ENCODE data around the gene ARID3B.
"Not testable (repeated sequence)": the region's sequence is repeated elsewhere in the genome, so short reads cannot be mapped to it uniquely, and the experiment has no call there.

ARID3B gene, protein sequence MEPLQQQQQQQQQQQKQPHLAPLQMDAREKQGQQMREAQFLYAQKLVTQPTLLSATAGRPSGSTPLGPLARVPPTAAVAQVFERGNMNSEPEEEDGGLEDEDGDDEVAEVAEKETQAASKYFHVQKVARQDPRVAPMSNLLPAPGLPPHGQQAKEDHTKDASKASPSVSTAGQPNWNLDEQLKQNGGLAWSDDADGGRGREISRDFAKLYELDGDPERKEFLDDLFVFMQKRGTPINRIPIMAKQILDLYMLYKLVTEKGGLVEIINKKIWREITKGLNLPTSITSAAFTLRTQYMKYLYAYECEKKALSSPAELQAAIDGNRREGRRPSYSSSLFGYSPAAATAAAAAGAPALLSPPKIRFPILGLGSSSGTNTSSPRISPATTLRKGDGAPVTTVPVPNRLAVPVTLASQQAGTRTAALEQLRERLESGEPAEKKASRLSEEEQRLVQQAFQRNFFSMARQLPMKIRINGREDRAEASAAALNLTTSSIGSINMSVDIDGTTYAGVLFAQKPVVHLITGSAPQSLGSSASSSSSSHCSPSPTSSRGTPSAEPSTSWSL

DNA sequence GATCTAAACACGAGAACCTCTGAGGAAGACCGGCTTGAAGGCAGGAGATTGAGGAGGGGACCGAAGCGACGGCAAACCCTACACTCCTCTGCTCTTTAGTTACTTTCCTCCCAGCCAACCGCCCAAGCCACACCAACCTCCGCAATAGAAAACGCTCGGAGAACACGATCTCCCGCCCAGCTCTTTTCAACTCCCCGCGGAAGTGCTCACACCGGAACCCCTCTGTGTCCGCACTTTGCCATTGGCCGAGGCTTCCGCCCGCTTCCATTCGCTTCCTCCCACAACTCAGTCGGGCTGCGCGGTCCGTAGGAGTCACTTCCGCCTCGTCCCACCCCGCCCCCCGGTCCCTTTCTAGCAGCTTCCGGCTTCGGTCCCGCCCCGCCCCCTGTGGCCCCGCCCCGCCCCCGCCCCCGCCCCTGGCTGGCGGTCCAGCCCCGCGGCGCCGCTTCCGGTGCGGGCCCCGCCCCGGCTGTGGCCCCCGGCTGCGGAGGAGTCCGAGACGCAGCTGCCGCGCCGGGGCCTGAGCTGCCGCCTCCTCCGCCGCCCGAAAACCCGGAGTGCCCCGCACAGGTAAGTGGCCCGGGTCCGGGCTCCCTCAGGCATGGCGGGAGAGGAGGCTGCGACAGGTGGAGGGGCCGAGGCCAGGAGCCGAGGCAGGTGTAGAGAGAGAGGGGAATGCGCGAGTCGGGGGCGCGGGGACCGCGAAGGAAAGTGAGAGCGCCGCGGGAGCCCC is at the start of gene ARID3B:
TSS of gene ARID3B (plus strand) at position 460 of the 733 bp plus-strand sequence. CDS start 2,717 bp downstream, outside the sequence.
- peak; percentile 92 to 95 for DNase-seq

DNA sequence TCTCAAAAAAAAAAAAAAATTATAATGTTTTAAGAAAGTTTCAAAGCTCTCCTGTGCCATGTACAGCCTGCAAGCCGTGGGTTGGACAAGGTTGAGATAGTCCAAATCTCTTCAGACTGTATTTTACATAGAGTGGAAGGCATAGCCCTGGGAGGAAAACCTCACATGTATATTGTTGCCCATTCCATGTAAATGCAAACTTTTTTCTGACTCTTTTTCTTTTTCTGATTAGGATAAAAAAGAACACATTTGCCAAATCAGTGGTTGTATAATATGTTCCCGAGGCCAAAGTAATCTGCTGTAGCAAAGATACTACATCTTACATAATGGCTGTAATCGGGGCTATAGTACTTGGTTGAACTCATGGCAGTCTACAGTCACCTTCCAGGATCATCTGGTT is 44.4 kb upstream of the ARID3B start:
- DNase-seq, result no peak

DNA sequence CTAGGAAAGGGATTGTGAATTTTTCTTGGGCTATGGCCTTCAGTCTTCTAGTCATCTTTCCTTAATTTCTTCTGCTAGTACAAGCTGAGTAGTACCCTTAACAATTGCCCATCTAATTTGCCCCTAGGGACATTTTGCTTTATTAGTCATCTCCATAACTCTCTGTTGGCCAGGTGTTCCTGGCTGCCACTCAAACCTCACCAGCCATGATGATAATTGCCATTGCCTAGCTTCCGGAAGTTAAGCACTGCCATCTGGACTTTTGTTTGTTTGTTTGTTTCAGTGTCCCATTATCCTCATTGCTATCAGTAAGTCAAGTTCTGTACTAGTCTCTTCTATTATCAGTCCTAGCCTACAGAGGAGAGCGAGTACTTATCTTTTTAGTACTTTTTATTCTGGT is 43.4 kb upstream of the ARID3B start:
- DNase-seq, result no peak

DNA sequence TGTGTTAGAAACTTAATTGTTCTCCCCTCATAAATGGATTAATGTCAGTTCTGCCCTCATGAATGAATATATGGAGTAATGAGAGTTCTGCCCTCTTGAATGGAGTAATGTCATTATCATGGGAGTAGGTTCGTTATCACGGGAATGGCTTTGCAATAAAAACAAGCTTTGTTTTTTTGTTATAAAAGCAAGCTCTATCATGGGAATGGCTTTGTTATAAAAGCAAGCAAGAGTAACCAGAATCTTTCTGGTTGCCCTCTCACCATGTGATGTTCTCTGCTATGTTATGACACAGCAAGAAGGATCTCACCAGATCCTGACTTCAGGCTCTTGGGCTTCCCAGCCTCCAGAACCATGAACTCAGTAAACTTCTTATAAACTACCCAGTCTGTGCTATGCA is 41.7 kb upstream of the ARID3B start:
- DNase-seq, result no peak

DNA sequence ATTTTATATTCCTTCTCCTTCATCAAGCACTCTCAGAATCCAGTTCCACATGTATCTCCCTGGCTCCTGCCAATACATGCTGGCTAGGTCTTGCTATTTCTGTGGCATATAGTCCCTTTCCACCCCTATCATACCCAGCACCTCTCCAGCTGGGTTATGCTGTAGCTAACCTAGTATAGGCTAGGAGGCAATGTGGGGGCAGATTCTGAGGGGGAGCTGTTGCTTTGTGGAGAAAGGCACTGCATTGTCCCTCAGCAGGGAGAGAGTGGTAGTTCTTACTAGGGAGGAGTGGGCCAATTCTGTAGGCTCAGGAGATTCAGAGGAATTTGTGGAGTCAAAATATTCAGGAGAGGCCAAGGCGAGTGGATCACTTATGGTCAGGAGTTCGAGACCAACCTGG is 40.6 kb upstream of the ARID3B start:
- DNase-seq, result no peak

DNA sequence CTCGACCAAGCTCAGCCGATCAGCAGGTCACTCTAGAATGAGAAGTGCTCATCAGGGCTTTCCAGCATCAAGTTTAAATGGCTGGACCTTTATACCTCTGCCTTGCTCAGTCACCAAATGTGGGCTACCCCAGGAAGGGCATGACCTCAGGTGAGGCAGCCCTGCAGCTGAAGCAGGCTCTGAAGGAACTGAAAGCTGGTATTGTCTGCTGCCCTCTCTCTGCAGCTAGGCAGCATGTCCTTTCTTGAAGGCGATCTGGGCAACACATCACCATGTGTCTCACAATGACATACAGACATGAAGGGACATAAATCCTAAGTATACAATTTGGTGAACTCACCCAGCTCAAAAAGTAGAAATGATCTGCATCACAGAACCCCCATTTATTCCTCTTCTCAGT is 38.7 kb upstream of the ARID3B start:
- no peak for DNase-seq

DNA sequence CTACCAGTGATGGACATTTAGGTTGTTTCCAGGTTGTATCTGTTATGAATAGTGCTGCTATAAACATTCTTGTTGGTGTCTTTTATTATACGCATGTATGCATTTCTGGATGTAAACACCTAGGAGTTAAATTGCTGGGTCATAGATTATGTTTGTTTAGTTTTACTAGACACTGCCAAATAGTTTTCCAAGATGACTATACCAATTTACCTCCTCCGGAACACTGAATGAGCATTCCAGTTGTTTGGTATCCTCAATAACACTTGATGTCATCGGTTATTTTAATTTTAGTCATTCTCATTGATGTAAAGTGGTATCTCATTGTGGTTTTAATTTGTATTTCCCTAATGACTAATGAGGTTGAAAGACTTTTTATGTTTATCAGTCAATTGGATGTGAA is 36.6 kb upstream of the ARID3B start:
- no peak for DNase-seq

DNA sequence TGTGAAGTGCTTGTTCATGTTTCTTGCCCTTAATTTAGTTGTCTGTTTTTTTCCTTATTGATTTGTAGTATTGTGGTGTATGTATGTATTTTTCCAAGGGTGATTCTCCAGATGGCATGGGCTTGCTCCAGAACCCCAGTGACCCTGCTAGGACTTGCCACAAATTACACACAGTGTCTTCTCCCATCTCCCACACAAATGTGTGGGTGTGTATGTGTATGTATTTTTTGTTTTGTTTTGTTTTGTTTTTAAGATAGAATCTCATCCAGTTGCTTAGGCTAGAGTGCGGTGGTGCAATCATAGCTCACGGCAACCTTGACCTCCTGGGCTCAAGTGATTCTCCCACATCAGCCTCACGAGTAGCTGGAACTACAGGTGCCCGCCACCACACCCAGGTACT is 36.2 kb upstream of the ARID3B start:
- no peak for DNase-seq

DNA sequence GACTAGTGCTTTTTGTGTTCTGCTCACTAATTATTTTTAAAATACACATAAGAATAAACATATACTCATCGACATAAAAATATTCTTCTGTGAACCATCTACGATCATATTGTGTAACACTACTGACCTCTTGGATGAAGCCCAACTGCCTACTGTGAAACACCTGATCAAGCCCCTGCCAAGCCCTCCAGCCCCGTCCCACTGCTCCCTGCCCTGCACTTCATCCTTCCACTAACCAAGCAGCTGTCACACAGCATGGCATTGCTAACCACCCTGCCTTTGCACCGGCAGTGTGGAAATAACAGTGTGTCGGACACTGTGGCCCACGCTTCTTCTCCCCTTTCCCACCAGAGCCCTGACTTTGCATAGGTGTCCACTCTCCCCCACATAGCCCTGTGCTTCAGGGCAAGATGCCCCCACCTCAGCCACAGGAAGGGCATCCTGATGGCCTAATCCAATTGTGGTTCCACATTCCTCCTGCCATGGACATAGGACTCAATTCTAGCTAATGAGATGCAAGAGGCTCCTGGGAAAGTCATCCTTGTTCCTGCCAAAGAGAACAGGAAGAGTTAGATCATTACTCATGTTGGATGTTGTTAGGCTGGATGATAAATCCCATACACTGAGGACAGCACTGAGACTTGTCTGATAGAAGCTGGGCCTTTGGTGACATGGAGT is 35.0 kb upstream of the ARID3B start:
- no peak for DNase-seq

DNA sequence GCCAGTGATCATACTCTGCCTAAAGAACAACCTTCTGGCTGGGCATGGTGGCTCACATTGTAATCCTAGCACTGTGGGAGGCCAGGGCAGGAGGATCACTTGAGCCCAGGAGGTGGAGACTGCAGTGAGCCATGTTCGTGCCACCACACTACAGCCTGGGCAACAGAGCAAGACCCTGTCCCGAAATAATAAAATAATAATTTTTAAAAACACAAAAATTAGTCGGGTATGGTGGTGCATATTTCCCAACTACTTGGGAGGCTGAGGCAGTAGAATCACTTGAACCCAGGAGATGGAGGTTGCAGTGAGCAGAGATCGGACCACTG is 34.5 kb upstream of the ARID3B start:
- DNase-seq, result no peak

DNA sequence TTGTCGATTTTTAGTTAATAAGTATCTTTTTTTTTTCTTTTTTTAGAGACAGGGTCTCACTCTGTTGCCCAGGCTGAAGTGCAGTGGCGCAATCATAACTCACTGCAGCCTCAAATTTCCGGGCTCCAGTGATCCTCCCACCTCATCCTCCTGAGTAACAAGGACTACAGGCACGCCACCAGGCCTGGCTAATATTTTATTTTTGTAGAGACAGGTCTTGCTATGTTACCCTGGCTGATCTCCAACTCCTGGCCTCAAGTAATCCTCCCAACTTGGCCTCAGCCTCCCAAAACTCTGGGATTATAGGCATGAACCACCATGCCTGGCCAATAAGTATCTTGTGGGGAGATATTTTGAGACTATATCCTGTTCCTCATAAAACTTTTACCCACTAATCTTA is 29.4 kb upstream of the ARID3B start:
- DNase-seq, result no peak

DNA sequence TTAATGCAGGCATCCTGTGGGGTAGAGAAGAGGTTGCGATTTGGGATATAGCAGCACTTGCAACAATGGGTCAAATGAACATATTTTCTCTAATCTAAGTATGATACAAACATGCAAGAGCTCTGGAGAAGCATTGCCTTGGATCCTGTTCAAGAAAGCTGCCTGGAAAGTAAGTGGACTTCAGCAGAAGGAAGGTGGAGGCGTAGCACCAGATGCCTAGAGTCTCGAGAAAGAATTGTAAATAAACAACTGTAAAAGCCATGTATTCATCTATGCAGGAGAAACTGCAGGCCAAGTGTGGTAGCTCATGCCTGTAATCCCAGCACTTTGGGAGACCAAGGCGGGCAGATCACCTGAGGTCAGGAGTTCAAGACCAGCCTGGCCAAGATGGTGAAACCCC is 27.0 kb upstream of the ARID3B start:
- DNase-seq, result not testable (repeated sequence)

DNA sequence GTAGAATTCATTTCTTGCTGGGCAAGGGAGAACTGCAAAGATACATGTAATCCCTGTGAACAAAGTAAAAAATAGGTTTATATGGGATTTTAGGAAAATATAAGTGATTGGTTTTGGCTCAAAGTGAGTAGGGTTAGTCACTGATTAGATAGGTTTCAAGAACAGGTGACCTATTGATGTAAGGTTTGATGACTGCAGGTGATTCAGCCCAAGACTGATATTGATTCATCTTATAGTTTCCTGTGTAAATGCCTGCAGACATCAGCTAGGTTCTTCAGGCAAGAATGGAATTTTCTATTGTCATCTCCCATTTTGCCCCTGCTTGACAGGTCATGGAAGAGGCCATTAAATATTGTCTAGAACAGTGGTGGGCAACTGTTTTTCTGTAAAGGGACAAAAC is 23.9 kb upstream of the ARID3B start:
- no peak for DNase-seq

DNA sequence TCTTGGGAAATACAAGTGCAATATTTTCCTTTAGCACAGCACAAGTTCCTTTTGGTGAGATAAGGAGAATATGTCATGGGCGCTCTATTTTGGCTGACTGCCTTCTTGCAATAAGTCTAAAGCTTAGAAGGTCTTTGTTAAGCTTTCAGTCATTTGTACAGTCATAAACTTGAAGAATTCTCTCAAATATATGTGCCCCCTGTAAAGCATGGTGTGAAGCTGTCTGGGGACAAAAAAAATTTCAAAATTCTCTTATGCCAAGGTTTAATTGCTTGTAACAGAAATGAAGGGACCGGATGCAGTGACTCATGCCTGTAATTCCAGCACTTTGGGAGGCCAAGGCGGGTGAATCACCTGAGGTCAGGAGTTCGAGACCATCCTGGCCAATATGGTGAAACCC is 21.7 kb upstream of the ARID3B start:
- DNase-seq, result no peak

DNA sequence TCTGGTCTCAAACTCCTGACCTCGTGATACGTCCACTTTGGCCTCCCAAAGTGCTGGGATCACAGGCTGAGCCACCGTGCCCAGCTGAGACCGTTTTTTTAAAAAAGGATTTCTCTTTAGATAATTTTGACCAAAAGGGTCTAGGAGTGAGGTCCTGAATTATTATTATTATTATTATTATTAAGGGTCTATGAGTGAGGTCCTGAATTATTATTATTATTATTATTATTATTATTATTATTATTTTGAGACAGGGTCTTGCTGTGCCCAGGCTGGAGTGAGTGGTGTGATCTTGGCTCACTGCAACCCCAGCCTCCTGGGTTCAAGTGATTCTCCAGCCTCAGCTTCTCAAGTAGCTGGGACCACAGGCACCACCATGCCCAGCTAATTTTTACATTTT is 20.6 kb upstream of the ARID3B start:
- no peak for DNase-seq

DNA sequence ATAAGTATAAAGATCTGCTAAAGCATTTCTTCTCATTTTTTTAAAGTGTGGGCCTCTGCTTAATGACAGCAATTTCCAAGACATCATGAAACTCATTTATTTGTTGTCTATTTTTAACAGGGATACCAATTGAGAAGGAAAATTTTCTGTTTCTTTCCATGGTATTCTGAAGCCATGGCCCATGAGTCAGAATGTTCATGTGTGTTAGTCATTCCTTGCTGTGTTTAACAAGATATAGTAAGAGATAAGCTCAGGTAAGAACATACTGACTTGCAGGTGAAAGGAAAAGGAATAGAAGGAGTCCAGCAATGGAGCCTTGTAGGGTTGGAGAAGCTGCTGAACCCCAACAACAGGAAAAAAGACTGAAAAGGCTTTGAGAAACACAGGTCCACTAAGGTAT is 17.0 kb upstream of the ARID3B start:
- DNase-seq, result no peak

DNA sequence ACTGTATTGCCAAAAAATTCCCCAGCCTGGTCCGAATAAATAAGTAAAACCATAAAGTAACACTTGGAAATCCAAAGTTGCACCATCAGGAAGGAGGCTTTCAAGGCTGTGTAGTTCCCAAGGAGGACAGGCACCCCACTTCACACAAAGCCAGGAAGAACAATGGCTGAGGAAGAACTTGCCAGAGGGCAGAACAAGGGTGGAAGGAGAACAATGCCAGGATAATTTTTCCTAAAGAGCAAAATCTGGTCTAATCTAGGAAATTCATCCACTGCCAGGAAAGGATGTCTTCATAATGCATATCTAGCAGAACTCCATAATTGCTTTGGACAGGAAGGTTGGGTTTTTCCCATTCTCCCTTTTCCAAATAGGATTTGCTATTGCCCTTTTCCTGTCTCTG is 15.7 kb upstream of the ARID3B start:
- no peak for DNase-seq

DNA sequence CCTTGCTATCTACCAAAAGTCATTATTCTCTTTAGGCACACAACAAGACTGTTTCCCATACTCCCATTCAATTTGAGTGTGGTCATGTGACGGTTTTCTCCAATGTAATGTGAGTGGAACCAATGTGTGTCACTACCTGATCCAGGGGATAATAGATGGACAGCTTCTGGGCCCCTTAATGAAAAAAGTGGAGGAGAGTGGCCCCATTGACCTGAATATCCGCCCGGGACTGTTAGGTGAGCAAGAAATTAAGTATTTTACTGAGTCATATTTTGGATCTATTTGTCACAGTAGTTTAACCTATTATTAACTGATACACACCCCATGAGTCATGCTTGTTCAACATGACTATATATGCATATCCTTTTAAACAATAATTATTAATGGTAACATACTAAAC is 15.1 kb upstream of the ARID3B start:
- no peak for DNase-seq

DNA sequence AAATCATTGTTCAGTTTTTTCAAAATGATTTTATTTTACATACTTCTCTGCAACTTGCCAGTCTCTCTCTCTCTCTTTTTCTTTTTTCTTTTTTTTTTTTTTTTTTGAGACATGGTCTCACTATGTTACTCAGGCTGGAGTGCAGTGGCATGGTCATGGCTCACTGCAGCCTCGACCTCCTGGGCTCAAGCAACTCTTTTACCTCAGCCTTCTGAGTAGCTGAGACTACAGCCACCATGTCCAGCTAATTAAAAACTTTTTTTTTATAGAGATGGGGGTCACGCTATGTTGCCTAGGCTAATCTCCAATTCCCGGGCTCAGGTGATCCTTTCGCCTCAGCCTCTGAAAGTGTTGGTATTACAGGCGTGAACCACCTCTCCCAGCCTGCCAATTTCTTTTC is 12.1 kb upstream of the ARID3B start:
- no peak for DNase-seq

DNA sequence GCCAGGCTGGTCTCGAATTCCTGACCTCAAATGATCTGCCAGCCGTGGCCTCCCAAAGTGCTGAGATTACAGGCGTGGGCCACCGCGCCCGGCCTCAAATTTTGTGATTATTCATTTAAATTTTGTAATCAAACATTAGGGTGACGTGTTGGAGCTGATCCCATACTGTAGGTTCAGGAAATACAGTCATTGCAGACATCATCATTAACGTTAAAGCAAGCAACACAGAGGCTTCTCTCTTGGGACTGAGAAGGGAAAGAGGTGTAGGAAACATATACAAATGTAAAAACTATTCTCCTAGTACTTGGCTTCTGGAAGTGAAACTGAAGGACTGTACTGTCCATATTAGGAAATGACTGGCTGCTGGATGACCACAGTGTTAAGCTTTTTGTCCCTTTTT is 11.1 kb upstream of the ARID3B start:
- DNase-seq, result no peak

DNA sequence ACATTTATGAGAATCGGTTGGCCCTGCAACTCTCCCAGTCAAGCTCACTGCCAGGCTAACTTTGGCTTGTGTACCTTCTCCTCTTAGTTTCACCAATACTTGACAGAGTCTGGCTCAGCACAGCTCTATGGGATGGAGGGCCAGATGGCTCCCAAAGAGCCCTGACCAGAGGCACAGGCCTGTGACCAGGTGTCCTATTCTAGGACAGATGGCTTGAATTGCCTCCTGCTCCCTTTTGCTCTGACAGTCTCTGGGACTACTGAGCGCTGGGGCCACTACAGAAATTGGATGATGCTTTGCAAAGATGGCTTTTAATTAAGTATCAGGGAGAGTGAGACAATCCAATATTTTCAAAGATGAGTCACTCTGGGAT is 10.3 kb upstream of the ARID3B start:
- DNase-seq, result no peak

DNA sequence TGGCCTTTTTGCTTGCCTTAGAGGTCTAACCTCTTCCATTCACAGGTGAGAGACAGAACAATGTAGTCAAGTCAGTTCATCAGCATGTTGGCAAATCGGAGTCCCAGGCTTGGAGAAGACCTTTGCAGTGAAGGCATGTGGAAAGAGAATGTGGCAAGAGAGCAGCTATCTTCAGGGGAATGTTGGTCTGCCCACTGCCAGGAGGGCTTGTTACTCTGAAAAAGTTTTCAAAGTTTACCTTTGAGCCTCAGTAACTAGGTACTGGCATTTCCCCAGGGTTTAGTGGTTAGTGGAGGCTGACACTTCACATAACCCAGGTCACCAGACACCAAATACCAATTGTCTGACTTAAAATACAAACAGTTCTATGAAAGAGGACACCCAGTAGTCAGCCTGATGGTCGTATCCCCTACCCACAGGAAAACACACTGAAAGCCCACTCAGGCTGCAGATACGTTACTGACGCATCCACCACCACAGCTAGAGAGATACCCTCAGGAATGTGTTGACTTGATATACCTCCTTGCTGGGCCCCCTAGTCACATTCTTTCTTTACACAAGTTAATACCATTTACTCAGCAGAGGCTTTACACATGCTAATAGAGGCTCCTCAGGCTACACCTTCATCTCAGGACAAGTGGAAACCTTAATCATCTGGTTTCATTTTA is 9.7 kb upstream of the ARID3B start:
- DNase-seq, result no peak

DNA sequence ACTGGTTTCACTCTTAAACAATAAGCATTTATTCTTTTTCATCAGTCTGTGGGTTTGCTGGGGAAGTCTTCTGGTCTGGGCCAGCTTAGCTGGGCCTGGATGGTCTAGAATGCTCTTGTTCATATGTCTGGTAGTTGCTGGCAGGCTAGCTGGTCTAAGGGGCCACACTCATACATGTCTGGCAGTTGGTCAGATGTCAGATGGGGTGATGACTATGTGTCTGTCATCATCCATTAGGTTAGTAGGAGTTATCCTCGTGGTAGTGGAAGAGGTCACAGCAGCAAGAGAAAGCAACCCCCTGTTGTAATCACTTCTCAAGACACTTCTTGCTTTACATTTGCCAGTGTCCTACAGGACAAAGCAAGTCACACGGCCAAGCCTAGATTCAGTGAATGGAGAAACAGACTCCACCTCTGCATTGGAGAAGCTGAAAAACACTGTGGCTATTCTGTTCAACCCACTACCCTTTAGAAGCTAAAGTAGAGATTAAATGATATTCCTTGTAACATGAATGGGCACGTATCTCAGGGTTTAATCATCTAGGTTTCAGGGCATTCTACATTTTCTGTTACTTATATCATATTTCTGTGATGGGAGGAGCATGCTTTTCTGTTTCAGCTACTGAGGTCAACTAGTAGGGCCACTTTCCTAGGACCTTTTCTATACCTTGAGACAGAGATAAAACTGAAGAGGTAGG is 5.5 kb upstream of the ARID3B start:
- no peak for DNase-seq
